HEK293 (cell line): Measurements from ENCODE around the gene CAP2.

Source experiments
- CTCF ChIA-PET: fragments of 350-600 bp; formaldehyde crosslinking; extraction: SDS; loops from one replicate; lab custom pipeline; 2021; ENCODE audit warnings: antibody characterized with exemption; lab: Yijun Ruan, JAX
- POLR2A ChIA-PET: fragments of 300-600 bp; formaldehyde crosslinking; extraction: SDS; loops from one replicate; lab custom pipeline; 2020; ENCODE audit warnings: antibody characterized with exemption, inconsistent platforms; lab: Yijun Ruan, JAX
- H3K27ac ChIP-seq: fragments of 200-500 bp; sonication (Bioruptor generic); 2 replicates; pipeline ENCODE4 v1.5.1; 2014; ENCODE audit warnings: low read depth, low read length, control low read depth, inconsistent platforms; ENCODE audit errors: extremely low read depth
- H3K36me3 ChIP-seq, 2 experiments: fragments of 200-500 bp in 1 of 2; sonication (Bioruptor generic) in 1 of 2; 1 replicate in 1 of 2; 2 replicates in 1 of 2; pipeline ENCODE4 v1.5.1; 2014 to 2017; ENCODE audit warnings: inconsistent platforms in 2 of 2, low read length in 2 of 2; ENCODE audit not compliant: control insufficient read depth in 2 of 2, insufficient read depth in 1 of 2
- H3K4me1 ChIP-seq: fragments of 200-500 bp; sonication (Bioruptor generic); 2 replicates; pipeline ENCODE4 v1.5.1; 2014; ENCODE audit warnings: mild to moderate bottlenecking, low read length, inconsistent platforms; ENCODE audit not compliant: control insufficient read depth, insufficient read depth
- H3K4me3 ChIP-seq: 2 replicates; pipeline ENCODE4 v1.5.1; 2011; ENCODE audit warnings: low read depth, mild to moderate bottlenecking, control low read depth, low read length, moderate library complexity
- H3K9me3 ChIP-seq: fragments of 200-500 bp; sonication (Bioruptor generic); 2 replicates; pipeline ENCODE4 v1.5.1; 2014; ENCODE audit warnings: low read depth, low read length, inconsistent platforms; ENCODE audit not compliant: control insufficient read depth, insufficient read depth
- FEZF1 ChIP-seq: fragments of 450-650 bp; formaldehyde crosslinking; IDR thresholded peaks from 2 replicates; pipeline ENCODE4 v1.5.1; 2016; ENCODE audit warnings: missing biosample characterization, missing genetic modification characterization
- HOXD13 ChIP-seq: sonication (generic); formaldehyde crosslinking; IDR thresholded peaks from 2 replicates; pipeline ENCODE4 v1.8.0; 2022; ENCODE audit warnings: missing genetic modification reagents, borderline replicate concordance
- INSM2 ChIP-seq: fragments of 450-650 bp; formaldehyde crosslinking; IDR thresholded peaks from 2 replicates; pipeline ENCODE4 v1.5.1; 2016; ENCODE audit warnings: missing biosample characterization, missing genetic modification characterization
- PRDM2 ChIP-seq: fragments of 450-650 bp; formaldehyde crosslinking; IDR thresholded peaks from 2 replicates; pipeline ENCODE4 v1.5.1; 2016; ENCODE audit warnings: missing biosample characterization, missing genetic modification characterization, borderline replicate concordance
- SALL2 ChIP-seq: fragments of 450-650 bp; formaldehyde crosslinking; IDR thresholded peaks from 2 replicates; pipeline ENCODE4 v1.5.0; 2017; ENCODE audit warnings: missing biosample characterization, mild to moderate bottlenecking, missing genetic modification characterization, borderline replicate concordance
- SP2 ChIP-seq: fragments of 450-650 bp; formaldehyde crosslinking; IDR thresholded peaks from 2 replicates; pipeline ENCODE4 v1.5.1; 2016; ENCODE audit warnings: missing biosample characterization, missing genetic modification characterization
- SP7 ChIP-seq: fragments of 450-650 bp; formaldehyde crosslinking; IDR thresholded peaks from 2 replicates; pipeline ENCODE4 v1.5.1; 2016; ENCODE audit warnings: missing biosample characterization, missing genetic modification characterization
- TSHZ1 ChIP-seq: fragments of 450-650 bp; formaldehyde crosslinking; IDR thresholded peaks from 2 replicates; pipeline ENCODE4 v1.5.1; 2016; ENCODE audit warnings: missing biosample characterization, missing genetic modification characterization, borderline replicate concordance
- ZNF26 ChIP-seq: fragments of 450-650 bp; formaldehyde crosslinking; IDR thresholded peaks from 2 replicates; pipeline ENCODE4 v1.5.1; 2016; ENCODE audit warnings: missing biosample characterization, missing genetic modification characterization
- ZNF280D ChIP-seq: fragments of 450-650 bp; formaldehyde crosslinking; IDR thresholded peaks from 2 replicates; pipeline ENCODE4 v1.5.1; 2016; ENCODE audit warnings: missing biosample characterization, missing genetic modification characterization
- ZNF335 ChIP-seq: fragments of 450-650 bp; formaldehyde crosslinking; conservative IDR thresholded peaks from 2 replicates; pipeline ENCODE4 v1.5.1; 2016; ENCODE audit warnings: missing biosample characterization, missing genetic modification characterization
- ZNF423 ChIP-seq: fragments of 450-650 bp; formaldehyde crosslinking; IDR thresholded peaks from 2 replicates; pipeline ENCODE4 v1.5.1; 2016; ENCODE audit warnings: missing biosample characterization, missing genetic modification characterization
- ZNF488 ChIP-seq: fragments of 450-650 bp; formaldehyde crosslinking; IDR thresholded peaks from 2 replicates; pipeline ENCODE4 v1.5.1; 2016; ENCODE audit warnings: missing biosample characterization, missing genetic modification characterization
- ZNF621 ChIP-seq: fragments of 450-650 bp; formaldehyde crosslinking; IDR thresholded peaks from 2 replicates; pipeline ENCODE4 v1.5.1; 2017; ENCODE audit warnings: missing biosample characterization, missing genetic modification characterization
- ZNF624 ChIP-seq: fragments of 450-650 bp; formaldehyde crosslinking; IDR thresholded peaks from 2 replicates; pipeline ENCODE4 v1.5.1; 2017; ENCODE audit warnings: missing biosample characterization, missing genetic modification characterization
- ZNF777 ChIP-seq: fragments of 450-650 bp; formaldehyde crosslinking; IDR thresholded peaks from 2 replicates; pipeline ENCODE4 v1.5.1; 2017; ENCODE audit warnings: missing biosample characterization, missing genetic modification characterization, borderline replicate concordance
- ZNF785 ChIP-seq: fragments of 450-650 bp; formaldehyde crosslinking; IDR thresholded peaks from 2 replicates; pipeline ENCODE4 v1.5.1; 2016; ENCODE audit warnings: missing biosample characterization, missing genetic modification characterization

CAP2 gene

GRCh38 chr6:17456711-17457110 is 63.3 kb downstream of the CAP2 start:
- TF ChIP-seq ZNF26 (tag by site-specific recombination): no peak
- TF ChIP-seq SALL2 (tag by site-specific recombination): no peak
- TF ChIP-seq ZNF335: no peak
- no peak for TF ChIP-seq FEZF1
- TF ChIP-seq ZNF621: no peak
- TF ChIP-seq ZNF488 (tag by site-specific recombination): no peak
- TF ChIP-seq ZNF280D (tag by site-specific recombination): no peak
- TF ChIP-seq ZNF423 (tag by site-specific recombination): no peak
- TF ChIP-seq HOXD13 (CRISPR knock-in tag): no peak
- no peak for TF ChIP-seq ZNF785
- TF ChIP-seq TSHZ1 (tag by site-specific recombination): no peak
- no peak for TF ChIP-seq ZNF624
- no peak for TF ChIP-seq PRDM2
- no peak for TF ChIP-seq INSM2 (tag by site-specific recombination)
- TF ChIP-seq SP7 (tag by site-specific recombination): no peak
- TF ChIP-seq SP2 (tag by site-specific recombination): no peak
- no peak for TF ChIP-seq ZNF777 (tag by site-specific recombination)
- H3K9me3 ChIP-seq: no peaks in the 10 kb centered on the region
- POLR2A ChIA-PET: no interaction called here
- peaks cover 4% of the 10 kb centered on the region; the same call in 1 of the 2 replicates for H3K4me1 ChIP-seq
- CTCF ChIA-PET: no interaction called here
- no peak overlapping the region for H3K4me3 ChIP-seq
- no peaks in the 10 kb centered on the region for H3K36me3 ChIP-seq
- no peak overlapping the region for H3K27ac ChIP-seq
